B cell (primary cell): ENCODE measurements around the gene C6orf47.

Experiments
- EZH2 ChIP-seq: IDR thresholded peaks from 2 replicates; pipeline ENCODE4 v1.6.1; 2012; ENCODE audit warnings: borderline replicate concordance, low read depth, mild to moderate bottlenecking, moderate library complexity, low read length; ENCODE audit not compliant: insufficient read depth, poor library complexity, severe bottlenecking
- TF ChIP-seq, protein P1 (sequence below): fragments of 200-600 bp; IDR thresholded peaks from one replicate; pipeline ENCODE4 v1.8.0; 2022; ENCODE audit warnings: antibody characterized with exemption, mild to moderate bottlenecking

DNA sequence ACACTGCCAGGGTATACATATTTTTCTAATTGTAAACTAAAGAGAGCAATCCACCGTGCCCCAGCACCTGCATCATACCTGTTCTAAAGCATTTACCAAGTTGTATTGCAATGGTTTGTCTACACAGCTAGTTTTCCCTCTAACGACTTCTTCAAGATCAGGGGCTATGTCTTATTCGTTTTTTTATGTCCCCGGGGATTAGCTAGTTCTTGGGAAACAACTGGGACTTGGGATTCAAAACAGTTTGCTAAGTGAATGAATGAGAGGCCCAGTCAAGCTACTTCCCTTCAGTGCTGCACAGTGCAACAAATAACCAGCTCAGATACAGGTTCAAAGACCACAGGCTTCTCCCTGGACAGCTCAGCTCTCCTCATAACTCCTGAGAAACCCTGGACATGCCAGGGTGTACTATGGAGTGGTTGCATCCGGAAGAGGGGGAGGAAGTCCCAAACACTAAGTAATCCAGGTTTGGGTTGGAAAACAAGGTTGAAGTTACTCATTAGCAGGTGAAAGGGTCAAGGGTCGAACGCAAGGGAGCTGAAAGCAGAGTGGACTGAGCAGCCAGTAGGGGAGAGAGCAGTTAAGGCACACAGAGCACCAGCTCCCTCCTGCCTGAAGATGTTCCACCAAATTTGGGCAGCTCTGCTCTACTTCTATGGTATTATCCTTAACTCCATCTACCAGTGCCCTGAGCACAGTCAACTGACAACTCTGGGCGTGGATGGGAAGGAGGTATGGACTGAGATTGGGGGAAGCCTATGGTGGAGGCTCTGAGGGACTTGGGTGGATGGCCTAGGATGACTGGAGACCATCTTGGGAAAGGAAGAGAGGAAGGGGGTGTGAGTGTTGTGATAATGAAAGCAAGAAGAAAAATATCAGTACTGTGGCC is 5.0 kb downstream of the C6orf47 start, which contains the start of gene APOM:
- TF ChIP-seq, protein P1, sequence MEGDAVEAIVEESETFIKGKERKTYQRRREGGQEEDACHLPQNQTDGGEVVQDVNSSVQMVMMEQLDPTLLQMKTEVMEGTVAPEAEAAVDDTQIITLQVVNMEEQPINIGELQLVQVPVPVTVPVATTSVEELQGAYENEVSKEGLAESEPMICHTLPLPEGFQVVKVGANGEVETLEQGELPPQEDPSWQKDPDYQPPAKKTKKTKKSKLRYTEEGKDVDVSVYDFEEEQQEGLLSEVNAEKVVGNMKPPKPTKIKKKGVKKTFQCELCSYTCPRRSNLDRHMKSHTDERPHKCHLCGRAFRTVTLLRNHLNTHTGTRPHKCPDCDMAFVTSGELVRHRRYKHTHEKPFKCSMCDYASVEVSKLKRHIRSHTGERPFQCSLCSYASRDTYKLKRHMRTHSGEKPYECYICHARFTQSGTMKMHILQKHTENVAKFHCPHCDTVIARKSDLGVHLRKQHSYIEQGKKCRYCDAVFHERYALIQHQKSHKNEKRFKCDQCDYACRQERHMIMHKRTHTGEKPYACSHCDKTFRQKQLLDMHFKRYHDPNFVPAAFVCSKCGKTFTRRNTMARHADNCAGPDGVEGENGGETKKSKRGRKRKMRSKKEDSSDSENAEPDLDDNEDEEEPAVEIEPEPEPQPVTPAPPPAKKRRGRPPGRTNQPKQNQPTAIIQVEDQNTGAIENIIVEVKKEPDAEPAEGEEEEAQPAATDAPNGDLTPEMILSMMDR = no peak
- TF ChIP-seq EZH2 = no peak
